C4-2B (cell line): ENCODE measurements around the gene VPS13D.

Experiments
- CTCF ChIP-seq: fragments of 450-650 bp; conservative IDR thresholded peaks from 2 replicates; pipeline ENCODE4 v1.5.1; 2017; ENCODE audit warnings: mild to moderate bottlenecking
- ZFX ChIP-seq: fragments of 450-650 bp; IDR thresholded peaks from 2 replicates; pipeline ENCODE4 v1.6.1; 2017

GRCh38 chr1:12372180-12372579 is 142.3 kb downstream of the VPS13D start:
- no peak for TF ChIP-seq CTCF
- TF ChIP-seq ZFX = no peak
